HTERT RPE-1 (cell line): ENCODE data around the gene RNASE7.

Experiments used
- in situ Hi-C: fragments of 300-500 bp; cut with MboI; formaldehyde crosslinking; loops from 4 replicates; pipeline ENCODE4 v1.14.3; 2020; ENCODE audit warnings: low sequenced_read_pairs

Gene RNASE7

DNA sequence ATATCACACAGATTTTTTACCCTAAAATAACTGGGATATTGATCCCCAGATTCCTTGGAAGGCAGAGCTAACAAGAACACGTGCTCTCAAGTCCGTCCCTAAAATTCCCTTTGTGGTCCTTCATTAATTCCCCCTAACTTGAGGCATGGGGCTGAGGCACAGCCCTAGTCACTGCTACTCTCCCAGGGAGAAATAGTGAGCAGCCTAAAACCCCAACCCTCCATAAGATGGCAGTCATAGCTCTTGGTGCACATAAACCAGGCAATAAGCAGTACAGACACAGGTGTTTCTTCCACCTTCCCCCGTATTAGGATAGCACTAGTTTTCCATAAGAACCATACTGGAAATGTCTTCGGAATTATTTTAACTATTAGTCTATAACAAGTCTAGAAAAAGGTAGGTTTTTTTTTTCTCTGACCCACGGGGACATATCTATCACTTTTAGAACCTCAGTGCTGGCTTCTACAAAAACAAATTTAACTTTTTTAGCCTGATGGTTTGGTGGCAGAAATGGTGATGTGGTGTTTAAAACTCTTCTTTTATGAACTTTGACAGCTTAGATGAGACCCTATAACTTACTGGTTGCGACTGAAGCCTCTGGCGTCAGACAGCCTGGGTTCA, 24.8 kb downstream of the RNASE7 start:
- in situ Hi-C loops = no loop called here

DNA sequence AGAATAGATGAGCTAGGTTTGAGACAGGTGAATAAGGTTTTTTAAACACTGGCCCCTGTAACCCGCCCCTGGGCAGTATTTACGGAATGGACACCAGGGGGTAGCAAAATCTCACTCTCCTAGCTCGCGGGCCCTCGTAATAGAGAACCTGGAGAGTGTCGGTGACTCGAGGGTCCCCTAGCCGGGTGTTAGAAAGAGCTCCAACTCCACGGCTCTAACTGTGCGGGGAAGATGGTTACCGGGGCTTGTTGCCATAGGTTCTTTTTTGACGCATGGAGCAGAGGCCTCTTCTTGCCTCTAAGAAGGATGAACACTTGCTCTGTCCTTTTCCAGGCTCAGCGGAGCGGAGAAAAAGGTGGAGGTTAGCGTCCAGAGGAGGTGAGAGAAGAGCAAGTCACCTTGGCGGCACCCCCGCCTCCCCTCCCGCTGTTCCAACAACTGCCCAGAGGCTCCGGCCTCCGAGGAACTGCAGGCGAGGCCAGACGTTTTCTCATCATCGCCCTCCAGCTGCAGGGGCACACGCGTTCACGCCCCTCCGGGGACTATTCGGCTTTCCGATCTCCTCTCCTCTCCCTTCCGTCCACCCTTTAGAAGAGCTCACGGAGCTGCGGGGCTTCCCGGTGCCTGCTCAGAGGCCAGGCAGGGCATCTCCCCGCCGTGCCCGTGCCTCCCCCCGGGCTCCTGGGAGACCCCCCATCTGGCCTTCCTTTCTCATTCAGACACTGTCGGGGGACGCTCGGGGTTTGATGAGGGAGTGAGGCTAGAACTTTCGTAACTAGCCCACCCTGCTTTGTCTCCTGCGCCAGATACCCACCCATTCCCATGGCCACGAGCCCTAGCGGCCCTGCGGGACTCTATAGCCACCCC, 26.6 kb downstream of the RNASE7 start:
- in situ Hi-C loops = no loop called here

DNA sequence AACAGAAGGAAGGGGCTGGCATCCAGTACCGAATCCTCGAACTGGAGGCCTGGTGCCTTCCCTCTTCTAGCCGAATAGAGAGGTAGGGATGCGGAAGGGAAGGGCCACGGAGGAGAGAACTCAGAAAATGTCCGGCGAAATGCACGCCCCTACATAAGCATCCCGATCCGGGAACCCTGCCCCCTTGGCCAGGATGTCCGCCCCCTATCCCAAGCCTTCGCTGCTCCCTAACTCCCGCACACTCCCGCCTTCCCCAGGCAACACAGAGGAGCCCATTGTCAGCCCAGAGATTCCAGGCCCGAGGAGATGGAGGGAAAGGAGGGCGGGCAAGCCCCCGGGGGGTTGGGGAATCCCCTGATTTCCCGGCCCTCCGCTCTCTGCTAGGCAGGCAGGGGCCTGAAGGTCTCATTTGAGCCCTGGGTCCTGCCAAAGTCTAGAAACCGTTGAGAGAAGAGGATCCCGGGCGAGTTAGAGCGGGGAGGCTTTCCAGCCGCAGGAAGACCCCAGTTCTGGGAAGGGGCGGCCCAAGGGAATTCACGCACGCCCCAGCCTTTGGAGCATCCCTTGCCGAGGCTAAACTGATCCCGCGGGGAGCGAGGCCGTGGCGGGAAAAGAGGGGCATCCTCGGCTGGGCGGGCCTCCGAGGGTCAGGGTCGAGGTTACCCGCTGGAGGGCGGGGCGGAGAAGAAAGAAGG, 27.4 kb downstream of the RNASE7 start:
- in situ Hi-C loops = no loop called here

DNA sequence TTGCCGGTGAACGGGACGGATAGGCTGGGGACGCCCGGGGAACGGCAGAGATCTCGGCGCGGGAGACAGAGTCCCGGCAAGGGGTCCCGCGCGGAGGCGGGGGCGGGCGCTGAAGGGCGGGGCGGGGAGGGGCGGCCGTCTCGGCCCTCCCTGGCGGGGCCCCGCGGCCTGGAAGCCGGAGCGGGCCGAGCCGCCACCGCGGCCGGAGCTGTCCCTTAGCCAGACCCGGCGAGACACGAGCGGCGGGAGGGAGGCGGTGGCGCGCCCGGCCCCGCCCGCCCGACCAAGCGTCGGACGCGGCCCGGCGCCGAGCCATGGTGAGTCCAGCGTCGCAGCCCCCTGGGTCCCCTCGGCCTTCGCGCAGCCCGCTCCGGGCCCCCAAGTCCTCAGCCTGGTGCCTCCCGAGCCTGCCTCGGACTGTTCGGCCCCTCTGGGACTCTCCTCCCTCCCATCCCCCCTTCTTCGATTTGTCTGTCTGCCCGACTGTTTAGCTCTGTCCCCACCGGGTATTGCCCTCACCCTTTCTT, 28.0 kb downstream of the RNASE7 start, which contains the start of gene ARHGEF40:
ARHGEF40 (plus strand) TSS at position 222 of the 527 bp plus-strand sequence; CDS start at position 315, 93 bp downstream.
- in situ Hi-C loops = no loop called here

DNA sequence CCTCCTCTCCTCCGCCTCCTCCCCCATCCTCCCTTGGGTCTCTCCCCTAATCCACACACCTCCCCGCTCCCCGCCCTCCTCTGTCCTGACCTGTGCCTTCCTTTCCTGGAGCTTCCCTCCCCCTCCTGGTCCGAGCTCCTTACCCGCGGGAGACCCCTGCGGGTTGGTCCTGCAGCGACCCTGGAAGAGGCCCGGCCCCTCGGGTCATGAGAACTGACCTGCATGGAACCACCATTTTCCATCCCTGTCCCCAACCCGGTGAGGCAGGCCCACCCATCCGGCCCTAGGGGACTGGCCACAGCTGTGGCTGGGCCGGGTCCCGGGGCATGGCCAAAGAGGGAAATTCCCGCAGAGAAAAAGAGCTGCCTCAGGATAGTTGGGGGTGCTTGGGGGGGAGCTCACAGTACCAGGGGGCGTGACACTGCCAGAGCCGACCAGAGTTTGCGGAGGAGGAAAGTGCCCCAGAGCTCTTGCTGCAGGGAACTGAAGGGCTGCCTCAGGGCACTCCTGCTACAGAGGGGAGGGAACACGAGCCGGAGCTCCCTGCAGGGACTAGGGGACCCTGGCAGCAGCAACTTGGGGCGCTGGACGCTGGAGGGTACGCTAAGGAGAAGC, 28.6 kb downstream of the RNASE7 start:
- in situ Hi-C loops = no loop called here

DNA sequence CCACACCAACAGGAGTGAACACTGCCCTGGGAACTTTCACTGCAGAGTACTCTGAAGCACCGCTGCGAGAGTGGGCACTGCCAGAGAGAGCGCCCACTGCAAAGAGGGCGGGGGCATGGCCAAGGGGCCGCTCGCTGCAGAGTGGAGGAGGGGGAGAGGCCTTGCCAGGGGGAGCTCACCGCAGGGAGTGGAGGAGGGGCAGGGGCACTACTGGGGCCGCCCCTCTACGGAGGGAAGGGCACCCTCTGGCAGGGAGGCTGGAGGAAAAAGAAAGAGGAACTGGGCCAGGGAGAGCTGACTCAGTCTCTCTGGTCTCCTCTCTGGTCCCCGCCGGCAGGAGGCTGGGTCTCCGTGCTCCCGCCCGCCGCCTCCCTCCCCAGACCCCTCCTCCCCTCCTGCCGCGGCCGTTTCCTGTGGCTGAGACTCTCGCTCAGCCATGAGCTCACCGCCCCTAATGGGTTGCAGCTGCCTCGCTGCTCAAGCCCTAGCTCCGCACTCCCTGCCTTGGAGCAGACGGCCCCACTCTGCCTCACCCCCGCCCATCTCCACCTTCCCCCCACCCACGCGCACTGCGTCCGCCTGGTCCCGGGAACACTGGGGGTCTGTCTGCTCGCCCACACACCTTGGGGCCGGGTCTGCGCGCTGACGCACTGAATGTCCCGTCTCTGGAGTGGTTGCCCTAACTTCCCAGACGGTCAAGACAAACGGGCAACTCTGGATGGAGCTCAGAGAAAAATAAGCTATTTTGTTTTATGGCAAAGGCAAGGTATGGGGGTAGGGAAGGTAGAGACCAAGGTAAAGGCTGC, 29.3 kb downstream of the RNASE7 start:
- in situ Hi-C loops = no loop called here

DNA sequence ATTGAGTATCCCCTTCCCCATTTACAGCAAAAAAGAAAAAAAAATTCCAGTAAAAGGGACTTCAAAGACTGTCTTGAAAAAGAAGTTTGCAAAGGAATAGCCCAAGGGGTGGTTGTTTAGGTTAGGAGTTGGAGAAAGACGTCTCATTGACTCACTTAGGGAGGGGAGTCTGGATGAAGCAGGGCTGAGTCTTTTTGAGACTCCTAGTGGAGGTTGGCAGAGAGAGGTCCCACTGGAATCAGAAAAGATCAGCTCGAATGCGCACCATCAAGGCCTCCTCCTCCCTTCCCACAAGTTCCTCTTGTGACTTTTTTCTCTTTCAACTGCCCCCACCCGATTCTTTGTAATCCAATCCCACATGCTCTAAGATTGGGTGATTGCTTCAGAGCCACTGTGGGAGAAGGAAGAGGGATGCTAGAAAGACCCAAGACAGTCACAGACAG, 29.9 kb downstream of the RNASE7 start:
- in situ Hi-C loops = no loop called here

DNA sequence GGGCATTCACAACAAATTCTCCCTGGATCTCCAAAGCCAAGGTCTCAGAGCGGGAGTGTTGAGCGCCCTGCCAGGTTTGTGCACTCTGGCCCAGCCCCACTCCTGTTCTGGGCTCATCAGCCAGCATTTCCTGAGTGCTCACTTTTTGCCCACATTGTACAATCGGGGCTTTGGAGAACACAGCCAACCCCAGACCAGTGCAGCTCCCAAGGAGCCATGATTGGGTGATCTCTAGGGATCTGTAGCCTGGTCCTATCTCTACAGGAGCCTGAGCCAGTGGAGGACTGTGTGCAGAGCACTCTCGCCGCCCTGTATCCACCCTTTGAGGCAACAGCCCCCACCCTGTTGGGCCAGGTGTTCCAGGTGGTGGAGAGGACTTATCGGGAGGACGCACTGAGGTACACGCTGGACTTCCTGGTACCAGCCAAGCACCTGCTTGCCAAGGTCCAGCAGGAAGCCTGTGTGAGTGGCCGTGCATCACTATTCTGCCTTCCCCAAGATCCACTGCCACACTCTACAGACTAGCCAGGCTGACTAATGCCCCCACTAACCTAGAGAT, 30.7 kb downstream of the RNASE7 start:
- in situ Hi-C loops = no loop called here

DNA sequence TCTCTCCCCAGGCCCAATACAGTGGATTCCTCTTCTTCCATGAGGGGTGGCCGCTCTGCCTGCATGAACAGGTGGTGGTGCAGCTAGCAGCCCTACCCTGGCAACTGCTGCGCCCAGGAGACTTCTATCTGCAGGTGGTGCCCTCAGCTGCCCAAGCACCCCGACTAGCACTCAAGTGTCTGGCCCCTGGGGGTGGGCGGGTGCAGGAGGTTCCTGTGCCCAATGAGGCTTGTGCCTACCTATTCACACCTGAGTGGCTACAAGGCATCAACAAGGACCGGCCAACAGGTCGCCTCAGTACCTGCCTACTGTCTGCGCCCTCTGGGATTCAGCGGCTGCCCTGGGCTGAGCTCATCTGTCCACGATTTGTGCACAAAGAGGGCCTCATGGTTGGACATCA, 31.8 kb downstream of the RNASE7 start:
- in situ Hi-C loops = no loop called here

DNA sequence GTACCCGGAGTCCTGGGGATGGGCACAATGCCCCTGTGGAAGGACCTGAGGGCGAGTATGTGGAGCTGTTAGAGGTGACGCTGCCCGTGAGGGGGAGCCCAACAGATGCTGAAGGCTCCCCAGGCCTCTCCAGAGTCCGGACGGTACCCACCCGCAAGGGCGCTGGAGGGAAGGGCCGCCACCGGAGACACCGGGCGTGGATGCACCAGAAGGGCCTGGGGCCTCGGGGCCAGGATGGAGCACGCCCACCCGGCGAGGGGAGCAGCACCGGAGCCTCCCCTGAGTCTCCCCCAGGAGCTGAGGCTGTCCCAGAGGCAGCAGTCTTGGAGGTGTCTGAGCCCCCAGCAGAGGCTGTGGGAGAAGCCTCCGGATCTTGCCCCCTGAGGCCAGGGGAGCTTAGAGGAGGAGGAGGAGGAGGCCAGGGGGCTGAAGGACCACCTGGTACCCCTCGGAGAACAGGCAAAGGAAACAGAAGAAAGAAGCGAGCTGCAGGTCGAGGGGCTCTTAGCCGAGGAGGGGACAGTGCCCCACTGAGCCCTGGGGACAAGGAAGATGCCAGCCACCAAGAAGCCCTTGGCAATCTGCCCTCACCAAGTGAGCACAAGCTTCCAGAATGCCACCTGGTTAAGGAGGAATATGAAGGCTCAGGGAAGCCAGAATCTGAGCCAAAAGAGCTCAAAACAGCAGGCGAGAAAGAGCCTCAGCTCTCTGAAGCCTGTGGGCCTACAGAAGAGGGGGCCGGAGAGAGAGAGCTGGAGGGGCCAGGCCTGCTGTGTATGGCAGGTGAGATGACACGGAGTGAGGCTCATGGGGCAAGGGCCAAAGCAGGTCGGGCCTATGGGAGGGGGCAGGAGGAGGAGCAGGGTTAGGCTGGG, 32.5 kb downstream of the RNASE7 start:
- in situ Hi-C loops = no loop called here

DNA sequence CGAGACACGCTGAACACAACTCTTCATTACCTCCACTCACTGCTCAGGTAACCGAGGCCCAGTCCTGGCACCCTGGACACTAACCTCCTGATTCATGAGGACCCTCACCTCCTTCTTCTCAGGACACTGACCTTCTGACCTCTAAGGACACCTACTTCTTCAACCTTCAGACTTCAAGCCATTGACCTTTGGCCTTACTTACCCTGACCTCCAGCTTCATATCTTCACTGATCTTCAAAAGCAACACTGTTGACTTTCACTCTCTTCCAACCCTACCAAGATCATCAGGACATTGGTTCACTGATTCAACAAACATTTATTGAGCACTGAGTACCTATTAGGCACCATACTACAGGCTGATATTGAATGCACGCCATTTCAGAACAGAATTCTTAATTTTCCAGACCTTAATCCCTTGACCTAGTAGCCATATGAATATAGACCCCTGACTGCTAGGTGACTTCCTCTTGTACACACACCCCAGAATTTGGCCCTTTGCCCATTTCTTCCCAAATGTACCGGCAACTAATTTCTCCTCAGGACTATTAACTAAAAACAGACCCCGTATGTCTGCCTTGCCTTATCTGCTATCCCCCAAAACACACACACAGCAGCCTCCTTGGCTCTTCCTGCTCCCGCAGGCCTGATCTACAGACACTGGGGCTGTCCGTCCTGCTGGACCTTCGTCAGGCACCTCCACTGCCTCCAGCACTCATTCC, 33.7 kb downstream of the RNASE7 start:
- in situ Hi-C loops = no loop called here

DNA sequence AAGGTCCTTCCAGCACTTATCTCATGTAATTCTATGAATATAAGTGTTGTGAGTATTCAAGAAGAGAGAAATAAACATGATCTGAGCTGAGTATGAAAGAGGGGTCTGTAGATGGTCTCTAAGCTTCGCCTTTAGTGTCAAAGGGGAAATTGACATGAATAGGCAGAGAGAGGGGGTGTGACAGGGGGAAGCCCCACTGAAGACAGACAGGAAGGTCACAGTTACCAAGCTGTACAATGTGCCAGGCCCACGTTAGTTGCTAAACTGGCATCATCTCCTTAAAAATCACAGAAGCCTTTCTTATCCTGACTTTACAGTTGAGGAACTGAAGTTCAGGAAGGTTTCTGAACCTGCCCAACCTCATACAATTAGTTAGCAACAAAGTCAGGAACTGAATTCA, 35.5 kb downstream of the RNASE7 start:
- in situ Hi-C loops = no loop called here

DNA sequence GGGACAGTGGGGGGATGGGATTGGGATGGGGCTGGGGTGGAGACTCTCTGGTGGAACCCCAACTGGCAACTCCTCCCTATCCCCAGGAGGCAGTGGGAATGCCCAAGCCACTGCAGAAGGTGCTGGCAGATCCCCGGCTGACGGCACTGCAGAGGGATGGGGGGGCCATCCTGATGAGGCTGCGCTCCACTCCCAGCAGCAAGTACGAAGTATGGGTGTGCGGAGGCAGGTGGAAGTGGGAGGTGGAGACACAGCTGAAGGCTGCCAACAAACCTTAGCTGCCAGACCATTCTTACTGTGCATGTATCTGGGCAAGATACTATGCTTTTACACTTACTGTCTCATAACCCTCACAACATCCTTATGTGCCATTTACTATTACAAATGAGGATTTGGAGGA, 36.1 kb downstream of the RNASE7 start:
- in situ Hi-C loops = no loop called here

DNA sequence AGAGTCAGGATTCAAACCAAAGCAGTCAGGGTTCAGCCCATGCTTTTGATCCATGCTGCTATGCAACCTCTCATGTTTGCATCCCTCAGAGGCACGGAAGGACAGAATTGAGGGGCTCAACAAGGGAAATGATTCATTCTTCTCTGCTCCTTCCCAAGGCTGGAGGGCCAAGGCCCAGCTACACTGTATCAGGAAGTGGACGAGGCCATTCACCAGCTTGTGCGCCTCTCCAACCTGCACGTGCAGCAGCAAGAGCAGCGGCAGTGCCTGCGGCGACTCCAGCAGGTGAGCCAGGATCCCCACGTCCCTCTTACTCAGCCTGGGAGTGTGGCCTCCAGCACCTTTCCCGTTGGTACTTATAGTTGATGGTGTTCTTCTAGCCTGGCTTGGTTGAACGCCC, 36.6 kb downstream of the RNASE7 start:
- in situ Hi-C loops = no loop called here

DNA sequence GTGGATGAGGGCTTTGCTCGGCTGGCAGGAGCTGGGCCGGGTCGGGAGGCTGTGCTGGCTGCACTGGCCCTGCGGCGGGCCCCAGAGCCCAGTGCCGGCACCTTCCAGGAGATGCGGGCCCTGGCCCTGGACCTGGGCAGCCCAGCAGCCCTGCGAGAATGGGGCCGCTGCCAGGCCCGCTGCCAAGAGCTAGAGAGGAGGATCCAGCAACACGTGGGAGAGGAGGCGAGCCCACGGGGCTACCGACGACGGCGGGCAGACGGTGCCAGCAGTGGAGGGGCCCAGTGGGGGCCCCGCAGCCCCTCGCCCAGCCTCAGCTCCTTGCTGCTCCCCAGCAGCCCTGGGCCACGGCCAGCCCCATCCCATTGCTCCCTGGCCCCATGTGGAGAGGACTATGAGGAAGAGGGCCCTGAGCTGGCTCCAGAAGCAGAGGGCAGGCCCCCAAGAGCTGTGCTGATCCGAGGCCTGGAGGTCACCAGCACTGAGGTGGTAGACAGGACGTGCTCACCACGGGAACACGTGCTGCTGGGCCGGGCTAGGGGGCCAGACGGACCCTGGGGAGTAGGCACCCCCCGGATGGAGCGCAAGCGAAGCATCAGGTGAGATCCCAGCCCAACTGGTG, 39.5 kb downstream of the RNASE7 start:
- in situ Hi-C loops = no loop called here

DNA sequence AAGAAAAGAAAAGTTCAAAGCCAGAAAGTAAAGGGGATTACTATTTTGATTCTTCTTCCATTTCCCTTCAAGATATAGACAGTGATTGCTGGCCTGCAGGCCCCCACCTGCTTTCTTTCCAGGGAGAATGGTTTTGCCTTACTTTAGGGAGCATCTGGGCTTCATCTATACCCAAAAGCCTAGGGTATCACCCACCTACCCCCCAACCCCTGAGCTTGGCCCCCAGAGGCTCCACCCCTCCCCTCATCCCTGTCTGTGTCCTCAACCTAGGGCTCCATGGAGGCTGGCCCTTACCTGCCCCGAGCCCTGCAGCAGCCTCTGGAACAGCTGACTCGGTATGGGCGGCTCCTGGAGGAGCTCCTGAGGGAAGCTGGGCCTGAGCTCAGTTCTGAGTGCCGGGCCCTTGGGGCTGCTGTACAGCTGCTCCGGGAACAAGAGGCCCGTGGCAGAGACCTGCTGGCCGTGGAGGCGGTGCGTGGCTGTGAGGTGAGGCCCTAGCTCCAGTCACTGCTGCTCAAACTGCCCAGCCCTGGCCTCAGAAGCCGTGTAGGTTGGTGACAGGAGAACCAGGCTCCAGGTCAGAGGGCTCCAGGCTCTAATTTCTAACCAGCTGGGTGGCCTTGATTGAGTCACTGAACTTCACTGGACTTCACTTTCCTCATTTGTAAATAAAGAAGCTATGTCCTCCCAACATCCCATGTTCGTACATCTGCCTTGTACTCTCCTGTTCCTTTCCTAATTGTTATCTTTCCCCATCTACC, 41.6 kb downstream of the RNASE7 start:
- in situ Hi-C loops = no loop called here

DNA sequence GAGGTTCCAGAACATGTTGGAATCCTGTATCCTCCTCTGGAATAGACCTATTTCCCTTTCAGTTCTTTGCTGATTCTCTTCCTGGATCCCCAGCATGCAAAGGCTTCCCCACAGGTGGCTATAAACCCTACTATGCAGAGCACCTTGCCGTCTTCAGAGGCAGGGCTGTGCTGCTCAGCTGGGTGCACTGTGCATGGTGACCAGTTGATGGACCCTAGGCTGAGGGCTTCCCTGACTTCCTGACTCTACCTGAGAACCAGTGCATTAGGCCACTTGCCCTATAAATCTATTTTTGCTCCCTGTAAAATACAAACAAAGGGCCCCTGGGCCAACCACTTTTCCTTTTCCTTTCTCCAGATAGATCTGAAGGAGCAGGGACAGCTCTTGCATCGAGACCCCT, 42.2 kb downstream of the RNASE7 start:
- in situ Hi-C loops = no loop called here
